Esophagus muscularis mucosa (tissue), 4 donors: ENCODE results near the gene PSMD13.

Experiments
- EP300 ChIP-seq: sonication (generic); formaldehyde crosslinking; IDR thresholded peaks from one replicate; pipeline ENCODE4 v1.6.1; 2017; ENCODE audit warnings: antibody characterized with exemption
- POLR2A ChIP-seq: fragments of 450-650 bp; IDR thresholded peaks from one replicate; pipeline ENCODE4 v1.6.1; 2017; ENCODE audit warnings: antibody characterized with exemption, moderate library complexity, mild to moderate bottlenecking, low read depth
- TF ChIP-seq, protein P1 (sequence below), 3 experiments: fragments of 200-600 bp in 2 of 3; fragments of 450-650 bp in 1 of 3; sonication (generic) in 2 of 3; IDR thresholded peaks; one replicate each; pipeline ENCODE4 v1.5.1; 2017 to 2019; ENCODE audit warnings: antibody characterized with exemption in 3 of 3, mild to moderate bottlenecking in 2 of 3, moderate library complexity in 1 of 3

DNA sequence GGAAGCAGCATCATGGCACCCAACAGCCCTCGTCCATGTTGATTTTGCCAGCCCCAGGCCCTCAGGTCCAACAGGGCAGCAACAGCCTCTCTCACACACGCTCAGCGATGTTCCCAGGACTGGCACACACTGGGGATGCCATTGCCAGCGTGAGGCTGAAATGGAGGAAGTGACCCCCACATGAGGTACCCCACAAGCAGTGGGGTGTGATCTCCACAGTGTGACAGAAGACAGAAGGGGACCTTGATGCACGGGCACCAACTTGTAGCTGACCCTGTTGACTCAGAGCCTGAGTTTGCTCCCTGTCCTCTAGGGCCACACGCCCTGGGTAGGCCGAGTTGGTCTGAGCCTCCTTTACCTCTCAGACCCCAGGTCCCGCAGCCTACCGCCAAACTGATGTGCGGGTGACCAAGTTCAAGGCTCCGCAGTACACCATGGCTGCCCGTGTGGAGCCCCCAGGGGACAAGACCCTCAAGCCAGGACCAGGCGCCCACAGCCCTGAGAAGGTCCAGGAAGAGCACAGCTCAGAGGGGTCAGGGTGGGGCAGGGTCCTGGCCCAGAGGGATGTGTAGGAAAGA, 37.7 kb upstream of the PSMD13 start:
- TF ChIP-seq, protein P1, sequence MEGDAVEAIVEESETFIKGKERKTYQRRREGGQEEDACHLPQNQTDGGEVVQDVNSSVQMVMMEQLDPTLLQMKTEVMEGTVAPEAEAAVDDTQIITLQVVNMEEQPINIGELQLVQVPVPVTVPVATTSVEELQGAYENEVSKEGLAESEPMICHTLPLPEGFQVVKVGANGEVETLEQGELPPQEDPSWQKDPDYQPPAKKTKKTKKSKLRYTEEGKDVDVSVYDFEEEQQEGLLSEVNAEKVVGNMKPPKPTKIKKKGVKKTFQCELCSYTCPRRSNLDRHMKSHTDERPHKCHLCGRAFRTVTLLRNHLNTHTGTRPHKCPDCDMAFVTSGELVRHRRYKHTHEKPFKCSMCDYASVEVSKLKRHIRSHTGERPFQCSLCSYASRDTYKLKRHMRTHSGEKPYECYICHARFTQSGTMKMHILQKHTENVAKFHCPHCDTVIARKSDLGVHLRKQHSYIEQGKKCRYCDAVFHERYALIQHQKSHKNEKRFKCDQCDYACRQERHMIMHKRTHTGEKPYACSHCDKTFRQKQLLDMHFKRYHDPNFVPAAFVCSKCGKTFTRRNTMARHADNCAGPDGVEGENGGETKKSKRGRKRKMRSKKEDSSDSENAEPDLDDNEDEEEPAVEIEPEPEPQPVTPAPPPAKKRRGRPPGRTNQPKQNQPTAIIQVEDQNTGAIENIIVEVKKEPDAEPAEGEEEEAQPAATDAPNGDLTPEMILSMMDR (IDR thresholded peaks at IDR 0.05), result no peak
- TF ChIP-seq EP300 (no peak), POLR2A (no peak)
